ENCODE results near the gene SH3RF1.

DNA sequence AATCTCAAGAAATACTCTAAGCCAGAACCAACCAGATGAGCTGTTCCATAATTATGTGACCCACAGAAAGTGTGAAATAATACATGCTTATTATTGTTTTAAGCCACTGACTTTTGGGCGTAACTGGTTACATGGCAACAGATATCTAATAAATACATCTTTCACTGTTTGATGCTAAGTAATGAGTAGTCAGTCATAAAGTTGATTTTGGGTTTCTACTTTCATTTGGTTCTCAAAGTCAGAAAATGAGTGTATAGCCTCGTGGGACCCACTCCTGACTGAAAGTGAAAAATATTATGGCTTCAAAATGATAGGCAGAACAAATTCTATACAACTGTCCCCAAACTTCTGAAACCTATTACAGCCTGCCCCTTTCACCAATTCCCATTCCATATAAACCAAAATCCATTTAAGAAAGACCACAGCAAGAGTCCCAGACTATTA, 172.7 kb downstream of the SH3RF1 start:
- TF ChIP-seq, protein P1, sequence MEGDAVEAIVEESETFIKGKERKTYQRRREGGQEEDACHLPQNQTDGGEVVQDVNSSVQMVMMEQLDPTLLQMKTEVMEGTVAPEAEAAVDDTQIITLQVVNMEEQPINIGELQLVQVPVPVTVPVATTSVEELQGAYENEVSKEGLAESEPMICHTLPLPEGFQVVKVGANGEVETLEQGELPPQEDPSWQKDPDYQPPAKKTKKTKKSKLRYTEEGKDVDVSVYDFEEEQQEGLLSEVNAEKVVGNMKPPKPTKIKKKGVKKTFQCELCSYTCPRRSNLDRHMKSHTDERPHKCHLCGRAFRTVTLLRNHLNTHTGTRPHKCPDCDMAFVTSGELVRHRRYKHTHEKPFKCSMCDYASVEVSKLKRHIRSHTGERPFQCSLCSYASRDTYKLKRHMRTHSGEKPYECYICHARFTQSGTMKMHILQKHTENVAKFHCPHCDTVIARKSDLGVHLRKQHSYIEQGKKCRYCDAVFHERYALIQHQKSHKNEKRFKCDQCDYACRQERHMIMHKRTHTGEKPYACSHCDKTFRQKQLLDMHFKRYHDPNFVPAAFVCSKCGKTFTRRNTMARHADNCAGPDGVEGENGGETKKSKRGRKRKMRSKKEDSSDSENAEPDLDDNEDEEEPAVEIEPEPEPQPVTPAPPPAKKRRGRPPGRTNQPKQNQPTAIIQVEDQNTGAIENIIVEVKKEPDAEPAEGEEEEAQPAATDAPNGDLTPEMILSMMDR (IDR thresholded peaks at IDR 0.05; ENCODE audit: low read depth, low read length, poor library complexity, severe bottlenecking), result no peak
- TF ChIP-seq EZH2phosphoT487 (IDR thresholded peaks at IDR 0.05; ENCODE audit: borderline replicate concordance, low read length), result no peak

Data from DOHH2 (cell line).